Caki2 (cell line): Measurements from ENCODE around the gene NPAS3. TPM values are rescaled to one million over a fixed set of nuclear protein-coding genes. Genes with fewer than 3 reads are reported as not detected.

Source experiments
- DNase-seq: peaks from one replicate; pipeline ENCODE4 v3.0.0-alpha.2; 2015; ENCODE audit warnings: low read depth
- in situ Hi-C: cut with HindIII; loops from 2 replicates; pipeline ENCODE4 v1.10.0; 2016; ENCODE audit warnings: low sequenced_read_pairs, low pct_unique_long_range_greater_than_20kb, mixed read lengths
- total RNA-seq: library from RNA; depleted of rRNA; stranded (reverse); fragments of >200 nt; shearing (Covaris generic); gene quantifications from 2 replicates; pipeline ENCODE4 v1.2.3, GENCODE V29; 2014; ENCODE audit warnings: low replicate concordance

The NPAS3 gene
- total RNA-seq, 1 experiment from 2014 or later: 8.1 TPM

DNA sequence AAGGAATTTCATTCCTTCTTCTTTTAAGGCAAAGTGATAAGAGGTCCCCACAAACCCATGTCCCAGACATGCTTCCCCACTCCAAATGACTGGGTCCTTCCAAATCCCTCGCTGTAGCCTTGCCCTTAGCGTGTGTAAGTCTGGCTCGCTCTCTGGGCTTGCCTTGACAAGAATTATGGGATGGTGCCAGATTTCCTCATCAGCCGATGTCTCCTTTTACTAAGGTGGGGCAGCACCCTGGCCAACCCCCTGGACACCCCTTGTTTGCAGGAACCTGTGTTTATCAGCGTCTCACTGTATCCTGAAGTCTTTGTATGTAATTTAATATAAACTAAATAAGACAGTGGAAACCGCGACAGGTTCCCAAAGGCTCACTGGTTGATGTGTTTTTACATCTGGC is 518.9 kb downstream of the NPAS3 start:
- in situ Hi-C loops: no loop called here
- no peak for DNase-seq

DNA sequence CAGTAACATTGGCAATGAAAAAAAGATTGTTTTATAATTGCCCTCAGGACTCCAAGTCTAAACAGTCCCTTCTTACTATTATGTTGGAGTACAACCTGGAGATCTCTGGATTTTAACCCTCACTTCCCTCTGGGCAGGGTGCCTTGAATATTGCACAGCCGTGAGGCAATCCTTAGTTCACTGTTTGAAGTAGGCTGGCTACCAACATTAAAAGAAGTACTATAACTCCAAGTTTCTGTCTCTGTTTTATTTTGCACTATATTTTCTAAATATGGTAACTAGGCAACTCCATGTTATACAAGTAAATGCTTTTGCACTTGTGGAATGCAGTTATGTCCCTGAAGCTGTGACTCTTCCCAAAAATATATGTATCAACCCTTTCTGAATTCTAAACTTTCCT is 521.5 kb downstream of the NPAS3 start:
- DNase-seq: no peak
- in situ Hi-C loops: no loop called here

DNA sequence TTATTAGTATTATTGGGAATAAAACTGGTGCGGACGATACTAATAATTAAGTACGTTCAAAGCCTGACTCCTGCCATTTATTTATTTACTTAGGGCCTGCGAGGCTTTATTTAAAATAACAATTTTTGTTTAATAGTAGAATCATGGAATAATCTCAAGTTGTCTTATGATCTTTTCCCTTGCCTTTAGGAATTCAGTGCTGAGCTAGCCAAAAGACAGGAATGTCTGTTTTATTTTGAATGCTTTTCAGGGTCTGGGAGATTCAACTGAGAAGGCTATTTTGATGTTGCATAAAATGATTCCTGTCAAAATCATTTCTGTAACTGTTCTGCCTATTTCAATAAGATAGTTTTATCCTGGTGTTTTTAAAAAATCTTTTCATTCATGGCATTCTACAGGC is 522.4 kb downstream of the NPAS3 start:
- DNase-seq: no peak
- in situ Hi-C loops: no loop called here

DNA sequence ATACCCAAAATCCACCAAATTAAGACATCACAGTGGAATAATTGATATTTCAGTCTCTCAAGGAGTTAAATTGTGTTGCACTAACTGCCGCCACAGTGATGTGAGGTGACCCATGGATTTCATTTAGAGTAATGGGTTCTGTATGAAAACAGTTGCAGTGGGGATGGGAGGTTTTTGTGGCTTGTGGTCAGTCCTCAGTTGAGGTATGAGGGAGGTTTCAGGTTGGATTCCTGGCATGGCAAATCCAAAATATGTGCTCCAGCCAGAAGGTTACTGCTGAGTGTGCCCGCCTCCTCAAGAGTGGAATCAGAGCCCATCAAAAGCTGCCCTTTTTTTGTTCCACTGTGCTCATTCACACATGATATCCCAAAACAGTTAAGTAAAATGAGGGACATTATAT is 525.1 kb downstream of the NPAS3 start:
- in situ Hi-C loops: no loop called here
- no peak for DNase-seq

DNA sequence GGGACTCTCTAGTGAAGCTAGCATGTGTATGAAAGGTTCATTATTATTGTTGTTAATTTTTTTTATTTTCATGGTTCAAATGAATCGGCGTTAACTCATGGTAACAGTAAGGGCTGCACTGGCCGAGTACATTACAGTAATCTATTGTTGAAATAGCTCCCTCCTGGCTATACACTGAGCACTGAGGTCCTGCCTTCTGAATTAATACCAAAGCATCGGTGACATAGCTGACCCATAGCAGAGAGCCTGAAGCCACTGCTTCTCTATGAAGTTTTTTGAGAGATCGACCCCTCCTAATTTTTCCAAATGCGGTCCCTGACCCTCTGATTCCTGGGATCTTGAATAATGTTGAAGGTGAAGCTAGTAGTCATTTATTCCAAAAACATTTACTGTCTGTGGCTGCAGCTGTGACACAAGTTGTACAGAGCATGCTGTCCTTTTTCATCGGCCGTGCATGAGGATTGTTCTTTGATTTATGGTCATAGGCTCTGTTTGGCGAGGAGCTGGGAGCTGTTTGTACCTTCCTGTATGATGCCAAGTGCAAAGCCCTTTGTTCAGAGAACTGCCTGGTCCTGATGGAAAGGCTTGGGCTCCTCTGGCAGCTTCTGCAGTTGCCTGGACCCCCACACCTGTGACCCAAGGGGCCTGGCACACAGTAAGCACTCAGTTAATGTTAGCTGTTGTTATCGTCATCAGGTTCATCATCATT is 525.7 kb downstream of the NPAS3 start:
- in situ Hi-C loops: no loop called here

DNA sequence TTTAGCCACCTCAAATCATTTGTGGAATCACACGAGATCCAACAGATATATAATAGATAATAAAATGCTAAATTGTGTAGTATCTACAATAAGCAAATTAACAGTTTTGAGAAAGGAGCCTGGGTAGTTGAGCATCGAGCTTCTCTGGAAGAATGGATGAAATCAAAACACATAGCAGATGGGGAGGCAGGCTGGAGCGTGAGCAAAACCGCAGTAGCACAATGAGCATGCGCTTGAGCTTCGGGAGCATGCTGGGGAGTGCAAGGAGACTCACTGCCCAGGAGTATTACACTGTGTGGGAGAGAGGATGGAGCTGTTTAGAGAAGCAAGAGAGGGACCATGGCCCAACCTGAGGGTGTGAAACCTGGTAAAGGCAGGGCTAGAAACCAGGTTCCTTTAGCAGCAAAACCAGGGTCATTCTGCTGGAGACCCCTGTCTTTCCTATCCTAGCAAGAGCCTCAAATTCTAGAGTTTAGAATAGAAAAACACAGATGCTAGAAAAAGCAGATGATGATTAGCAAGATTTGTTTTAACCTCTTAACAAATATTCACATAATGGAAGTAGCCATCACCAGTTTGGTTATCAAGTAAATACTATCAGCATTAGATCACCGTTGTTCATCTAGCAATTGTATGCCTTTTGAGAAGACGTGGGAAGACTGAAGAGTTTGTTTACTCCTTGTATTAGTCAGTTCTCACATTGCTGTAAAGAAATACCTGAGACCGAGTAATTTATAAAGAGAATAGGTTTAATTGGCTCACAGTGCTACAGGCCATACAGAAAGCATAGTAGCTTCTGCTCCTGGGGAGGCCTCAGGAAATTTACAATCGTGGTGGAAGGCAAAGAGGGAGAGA is 527.4 kb downstream of the NPAS3 start:
- no peak for DNase-seq
- in situ Hi-C loops: no loop called here

More for the DNA sequence above, 525.7 kb downstream of the NPAS3 start:
- no peak for DNase-seq

DNA sequence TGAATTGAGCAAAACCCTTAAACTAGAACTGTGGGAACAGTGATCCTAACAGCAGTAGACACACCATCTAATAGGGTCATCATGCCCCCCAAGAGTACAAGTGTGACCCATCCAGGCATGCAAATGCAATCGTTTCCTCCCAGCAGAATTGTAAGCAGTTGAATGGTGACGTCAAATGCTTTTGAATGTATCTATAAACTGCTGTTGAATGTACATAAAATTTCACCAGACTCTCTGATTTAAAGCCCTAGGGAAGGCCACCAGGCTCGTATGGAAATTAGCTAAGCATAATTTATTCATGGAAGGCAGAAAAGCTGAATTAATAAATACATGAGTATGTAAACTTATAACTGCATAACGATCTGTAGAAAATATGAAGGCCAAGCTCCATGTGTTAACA is 529.3 kb downstream of the NPAS3 start:
- in situ Hi-C loops: no loop called here
- DNase-seq: no peak

DNA sequence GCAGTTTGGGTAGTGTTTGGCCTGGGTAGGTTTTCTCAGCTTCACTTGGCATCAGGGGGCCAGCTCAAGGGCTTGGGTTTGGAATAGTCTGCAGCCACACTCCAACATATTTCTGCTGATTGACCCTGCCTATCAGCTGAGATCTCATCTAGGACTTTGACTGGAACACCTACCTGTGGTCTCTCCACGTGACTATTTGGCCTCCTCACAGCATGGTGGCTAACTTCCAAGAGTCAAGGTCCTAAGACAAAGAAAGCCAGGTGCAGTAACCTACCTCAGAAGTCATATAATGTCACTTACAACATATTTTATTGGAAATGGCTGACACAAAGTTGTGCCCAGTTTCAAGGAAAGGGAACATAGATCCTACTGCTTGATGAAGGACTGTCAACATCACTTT is 531.2 kb downstream of the NPAS3 start:
- in situ Hi-C loops: no loop called here
- no peak for DNase-seq

DNA sequence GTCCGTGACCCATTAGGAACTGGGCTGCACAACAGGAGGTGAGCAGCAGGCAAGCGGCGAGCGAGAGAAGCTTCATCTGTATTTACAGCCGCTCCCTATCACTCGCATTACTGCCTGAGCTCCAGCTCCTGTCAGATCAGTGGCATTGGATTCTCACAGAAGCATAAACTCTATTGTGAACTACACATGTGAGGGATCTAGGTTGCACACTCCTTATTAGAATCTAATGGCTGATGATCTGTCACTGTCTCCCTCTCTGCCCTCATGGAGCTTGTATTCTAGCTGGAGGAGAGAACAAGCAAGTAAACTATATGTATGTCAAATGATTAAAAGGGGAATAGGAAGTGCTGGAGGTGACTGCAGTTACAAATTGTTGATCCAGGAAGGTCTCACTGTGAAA is 533.1 kb downstream of the NPAS3 start:
- in situ Hi-C loops: no loop called here
- DNase-seq: no peak

DNA sequence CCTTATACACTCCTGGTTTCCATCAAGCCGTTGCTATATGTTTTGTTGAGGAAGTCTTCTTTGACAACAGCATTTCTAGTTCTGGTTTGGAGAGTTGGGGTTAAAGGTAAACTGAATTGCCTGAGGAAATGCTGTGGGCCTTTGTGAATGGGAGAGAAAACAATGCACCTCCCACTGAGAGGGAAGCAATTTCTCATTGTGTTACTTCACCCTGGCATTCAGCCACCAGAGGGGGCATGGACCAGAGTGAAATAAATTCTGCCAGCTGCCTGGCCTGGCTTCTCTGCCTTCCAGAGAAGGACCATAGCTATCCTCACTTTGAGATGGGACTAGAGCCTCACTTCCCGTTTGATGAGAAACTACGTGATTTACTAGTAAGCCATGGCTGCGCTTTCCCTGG is 536.9 kb downstream of the NPAS3 start:
- in situ Hi-C loops: no loop called here

DNA sequence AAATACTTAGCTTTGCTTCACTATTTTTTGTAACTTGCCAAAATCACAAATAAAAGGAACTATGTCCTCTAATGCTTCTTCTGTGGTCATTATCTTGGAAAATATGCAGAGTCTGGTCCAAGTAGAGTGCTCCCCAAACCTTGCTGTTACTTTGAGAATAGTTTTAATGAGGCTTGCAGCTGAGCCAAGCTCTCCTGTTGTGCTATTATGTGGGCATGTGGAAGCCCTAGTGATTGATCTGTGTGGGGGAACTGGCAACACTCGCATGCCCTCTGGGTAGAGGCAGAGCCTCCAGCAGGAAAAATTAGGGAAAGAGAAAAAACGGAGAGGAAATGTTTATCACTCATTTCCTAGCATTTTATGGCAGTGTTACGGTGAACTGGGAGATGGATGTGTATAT is 539.1 kb downstream of the NPAS3 start:
- DNase-seq: no peak

More for the DNA sequence above, 536.9 kb downstream of the NPAS3 start:
- peak; percentile 37 for DNase-seq

DNA sequence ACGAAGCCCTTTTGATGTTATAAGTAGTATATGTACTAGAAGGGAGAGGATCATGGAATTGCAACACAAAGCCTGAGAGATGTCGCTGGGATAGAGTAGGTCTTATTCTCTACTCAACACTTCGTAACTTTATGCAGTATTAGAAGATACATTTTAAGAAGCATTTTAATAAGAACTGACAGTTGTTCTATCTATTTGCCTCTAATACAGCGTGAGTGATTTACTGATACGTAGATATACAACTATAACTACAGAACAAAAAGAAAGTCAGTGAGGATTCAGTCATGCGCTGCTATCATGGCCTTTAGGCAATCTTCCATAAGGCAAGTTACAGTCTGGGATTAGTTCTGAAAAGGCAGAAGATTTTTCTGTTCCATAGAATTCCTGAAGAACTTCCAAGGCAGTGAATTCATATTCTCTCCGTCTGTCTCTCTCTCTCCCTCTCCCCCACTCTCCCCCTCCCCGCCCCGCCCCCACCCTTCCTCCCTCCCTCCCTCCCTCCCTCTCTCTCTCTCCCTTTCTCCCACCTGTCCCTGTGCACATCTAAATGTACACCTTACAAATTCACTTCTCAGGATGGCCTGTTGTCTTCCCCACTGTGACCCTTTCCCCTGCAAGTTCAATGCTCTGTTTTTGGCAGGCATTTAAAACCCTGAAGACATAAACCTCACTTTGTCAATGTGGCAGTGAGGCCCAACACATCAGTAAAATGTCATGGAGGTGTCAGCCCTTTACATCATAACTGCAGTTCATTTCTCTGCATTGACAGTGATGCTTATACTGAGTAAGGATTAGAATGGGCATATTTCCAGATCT is 541.6 kb downstream of the NPAS3 start:
- no peak for DNase-seq
- in situ Hi-C loops: no loop called here

More for the DNA sequence above, 539.1 kb downstream of the NPAS3 start:
- in situ Hi-C loops: no loop called here

DNA sequence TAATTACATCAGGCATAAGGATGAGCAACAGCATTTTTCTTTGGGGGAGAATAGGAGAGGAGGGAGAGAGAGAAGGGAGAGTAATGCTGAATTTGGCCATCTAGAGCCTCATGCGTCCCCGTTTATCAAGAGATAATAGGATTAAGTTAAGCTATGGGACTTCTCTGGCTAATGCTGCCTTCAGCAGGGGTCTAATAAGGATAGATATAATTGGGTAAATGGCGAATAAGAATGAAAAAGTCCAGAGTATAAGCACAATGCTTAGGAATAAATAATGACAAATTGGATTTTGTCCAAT is 542.2 kb downstream of the NPAS3 start:
- in situ Hi-C loops: no loop called here
- no peak for DNase-seq

DNA sequence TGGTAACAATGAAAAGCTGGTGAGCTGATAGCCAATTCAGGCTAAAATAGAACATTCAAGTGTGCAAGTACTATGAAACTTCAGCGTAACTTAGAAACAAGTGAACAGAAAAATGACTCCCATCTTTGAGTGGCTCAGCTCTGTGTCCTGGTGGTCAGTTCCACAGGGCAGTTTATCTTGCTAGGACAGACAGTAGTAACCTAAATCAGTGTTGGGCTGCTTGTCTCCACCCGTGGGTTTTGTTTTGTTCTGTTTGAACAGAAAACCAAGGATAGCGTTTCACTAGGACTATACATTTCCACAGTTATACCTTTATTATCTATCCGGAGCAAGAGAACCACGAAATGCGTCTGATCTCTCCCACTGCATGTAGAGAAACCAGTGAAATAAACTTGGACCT is 544.4 kb downstream of the NPAS3 start:
- in situ Hi-C loops: no loop called here
- no peak for DNase-seq

DNA sequence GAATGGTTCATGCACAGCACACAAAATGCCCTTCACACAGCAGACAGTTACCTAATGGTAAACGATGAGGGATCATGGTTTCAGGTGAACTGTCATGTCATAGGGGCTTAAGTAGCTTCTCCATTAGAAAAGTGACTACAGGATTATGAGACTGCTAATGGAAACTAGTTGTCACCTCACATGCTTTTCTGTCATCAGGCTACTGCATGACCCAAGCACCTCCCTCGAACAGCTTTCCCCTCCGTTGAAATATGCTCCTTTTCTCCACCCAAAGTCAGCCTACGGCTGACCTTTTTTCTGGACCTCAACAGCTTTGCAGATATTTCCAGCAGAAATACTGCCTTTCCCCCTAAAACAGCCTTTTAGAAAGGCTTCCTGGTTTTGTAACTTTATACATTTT is 544.9 kb downstream of the NPAS3 start:
- no peak for DNase-seq
- in situ Hi-C loops: no loop called here

DNA sequence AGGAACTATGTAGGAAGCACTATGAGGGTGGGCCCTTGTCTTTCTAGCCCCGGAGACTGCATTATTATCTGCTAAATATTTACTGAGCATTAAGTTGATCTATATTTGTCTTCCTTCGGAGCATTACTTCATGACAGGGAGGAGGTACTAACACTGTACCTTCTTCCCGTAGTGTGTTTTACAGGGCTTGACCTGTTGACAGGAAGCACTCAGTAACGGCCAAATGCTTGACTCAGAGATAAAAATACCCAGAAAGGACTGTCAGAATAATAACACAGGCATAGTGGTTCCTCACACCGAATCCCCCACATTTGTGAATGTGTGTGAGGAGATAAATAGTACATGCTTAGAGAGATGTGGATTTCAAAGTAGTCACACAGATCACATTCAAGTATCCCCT is 545.6 kb downstream of the NPAS3 start:
- in situ Hi-C loops: no loop called here
- DNase-seq: no peak

DNA sequence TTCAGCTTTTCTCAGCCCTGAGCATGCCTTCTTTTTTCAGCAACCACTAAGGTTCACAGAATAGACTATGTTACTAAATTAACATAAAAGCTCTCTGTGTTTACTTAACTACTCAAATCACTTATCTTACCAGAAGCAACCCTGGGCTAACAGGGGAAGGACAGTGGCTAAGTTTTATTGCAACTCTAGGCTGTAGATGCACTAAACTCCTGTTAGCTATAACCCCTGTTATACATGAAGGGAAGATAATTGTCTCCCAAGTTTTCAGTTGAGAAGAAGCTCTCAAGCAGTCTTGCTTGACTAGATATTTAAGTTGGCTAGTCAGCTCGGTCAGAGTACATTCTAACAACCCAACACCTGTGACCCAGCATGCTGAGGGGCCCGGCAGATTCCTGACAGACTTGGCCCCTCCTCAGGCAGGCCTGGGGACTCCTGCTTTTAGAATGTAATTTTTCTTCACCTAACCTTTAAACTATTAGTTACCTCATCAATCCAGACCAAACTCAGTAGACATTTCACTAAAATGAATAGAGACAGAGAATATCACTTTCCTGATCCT is 547.7 kb downstream of the NPAS3 start:
- DNase-seq: no peak
- in situ Hi-C loops: no loop called here

DNA sequence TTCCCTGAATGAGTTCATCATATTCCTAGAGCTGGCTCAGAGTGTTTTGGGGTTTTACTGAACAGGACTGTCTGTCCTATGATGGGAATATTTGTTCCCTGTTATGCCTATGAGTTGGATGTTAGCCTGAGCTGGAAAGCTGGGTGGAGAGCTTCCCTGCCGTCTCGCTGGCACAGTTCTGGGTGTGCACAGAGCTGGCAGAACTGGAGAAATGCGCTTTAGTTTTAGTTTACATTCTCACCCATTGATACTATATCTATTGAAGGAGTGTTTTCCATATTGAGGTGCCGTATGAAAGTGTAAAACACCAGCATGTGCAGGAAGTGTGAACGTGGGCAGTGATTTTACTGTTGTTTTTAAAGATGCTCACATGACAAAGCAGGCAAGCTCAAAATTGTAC is 549.9 kb downstream of the NPAS3 start:
- in situ Hi-C loops: no loop called here
- DNase-seq: no peak

DNA sequence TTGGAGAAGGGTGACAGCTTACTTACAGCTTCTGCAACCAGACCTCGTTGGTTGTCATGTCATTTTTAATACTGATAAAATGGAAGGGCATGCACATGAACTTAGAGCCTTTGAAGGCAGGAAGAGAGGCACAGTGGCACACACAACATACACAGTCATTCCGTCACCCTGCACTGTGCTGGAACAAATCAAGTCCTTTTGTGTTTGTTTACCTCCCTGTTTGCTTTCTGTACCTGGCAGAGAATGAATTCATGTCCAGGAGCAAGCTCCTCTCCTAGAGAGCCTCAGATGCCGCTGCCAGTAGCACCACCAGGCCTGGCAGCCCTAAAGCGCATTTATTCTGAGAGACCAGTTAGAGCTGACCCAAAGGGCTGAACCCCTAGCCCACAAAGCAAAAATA is 551.9 kb downstream of the NPAS3 start:
- no peak for DNase-seq
- in situ Hi-C loops: no loop called here
